Testis (tissue), 2 donors: ENCODE results near the gene LDB1.

ENCODE experiments used
- CTCF ChIP-seq, 3 experiments: fragments of 450-650 bp in 2 of 3; fragments of 200-600 bp in 1 of 3; sonication (generic) in 1 of 3; IDR thresholded peaks; one replicate each; pipeline ENCODE4 v1.5.1; 2016 to 2019; ENCODE audit warnings: antibody characterized with exemption in 3 of 3, mild to moderate bottlenecking in 2 of 3, moderate library complexity in 1 of 3
- POLR2A ChIP-seq: fragments of 450-650 bp; IDR thresholded peaks from one replicate; pipeline ENCODE4 v1.6.1; 2017; ENCODE audit warnings: antibody characterized with exemption, mild to moderate bottlenecking, moderate library complexity

GRCh38 chr10:102135956-102136526, 15.9 kb upstream of the LDB1 start:
- TF ChIP-seq CTCF (IDR thresholded peaks at IDR 0.05) (no peak), POLR2A (no peak)
